SKM-1 treated with dmso at 0.1 percent for 144 hours (cell line): Measurements from ENCODE around the gene CACNA2D1.

Source experiments
- DNase-seq: peaks from one replicate; lab custom pipeline; 2025; ENCODE audit not compliant: unreplicated experiment; lab: John Stamatoyannopoulos, UW

Gene CACNA2D1

DNA sequence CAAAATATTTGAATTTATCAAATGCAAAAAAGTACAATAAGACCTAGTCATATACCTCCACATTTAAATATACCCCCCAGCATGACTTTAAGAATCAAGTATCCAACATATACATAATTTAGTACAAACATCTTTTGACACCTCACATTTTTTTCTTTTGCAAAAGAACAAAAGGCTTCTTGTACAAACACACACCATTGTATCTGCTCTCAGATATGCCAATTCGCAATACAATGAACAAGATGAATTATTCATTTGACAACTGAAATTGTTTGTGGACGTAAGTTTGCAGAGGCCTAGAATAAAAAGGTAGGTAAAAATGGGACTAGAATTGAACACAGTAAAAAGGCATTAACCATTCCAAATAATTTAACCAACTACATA is 154.4 kb downstream of the CACNA2D1 start:
- DNase-seq: no peak

DNA sequence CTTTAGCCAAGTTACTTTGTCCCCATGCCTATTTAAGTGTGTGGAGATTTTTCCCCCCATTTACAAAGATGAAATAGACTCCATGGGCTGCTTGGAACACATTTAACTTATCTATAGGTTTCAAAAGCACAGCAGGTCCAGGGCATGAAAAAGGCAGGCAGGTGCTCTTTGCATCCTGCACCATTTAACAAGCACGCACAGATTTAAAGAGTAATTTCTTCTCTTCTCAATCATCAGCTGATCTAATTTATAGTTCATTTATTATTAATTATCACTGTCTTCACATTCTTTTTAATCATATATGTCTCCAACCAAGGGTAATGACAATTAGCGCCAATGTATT is 156.8 kb downstream of the CACNA2D1 start:
- no peak for DNase-seq

DNA sequence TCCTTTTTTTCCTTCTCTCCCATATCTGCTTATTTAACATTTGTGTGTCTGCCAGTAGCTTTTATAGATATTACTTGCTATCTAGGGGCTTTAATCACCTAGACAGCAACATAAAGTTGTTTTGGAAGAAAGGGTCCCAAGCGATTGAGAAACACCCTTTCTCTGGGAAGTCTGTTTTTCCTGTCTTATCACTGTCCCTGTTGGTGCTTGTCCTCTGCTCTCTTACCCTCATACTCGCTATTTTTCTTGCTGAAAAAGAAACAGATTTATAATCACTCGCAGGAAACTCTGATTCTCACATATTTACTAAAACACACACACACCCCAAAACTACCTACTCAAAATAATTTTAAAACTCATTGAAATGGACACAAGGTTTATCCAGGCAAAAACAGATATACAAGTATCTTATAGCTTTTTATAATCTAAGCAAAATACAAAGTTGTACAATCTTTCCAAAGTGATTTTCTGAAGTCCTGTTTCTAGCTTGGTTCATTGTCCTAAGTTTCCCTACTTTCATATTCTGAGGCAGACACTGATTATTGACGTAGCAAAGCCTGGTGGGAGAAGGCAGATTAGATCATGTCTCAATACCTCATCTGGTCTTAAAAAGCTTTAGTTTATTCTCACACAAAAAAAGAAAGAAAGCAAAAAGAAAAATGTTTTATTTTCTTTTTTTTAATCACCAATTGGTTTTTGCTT is 157.3 kb downstream of the CACNA2D1 start:
- no peak for DNase-seq

DNA sequence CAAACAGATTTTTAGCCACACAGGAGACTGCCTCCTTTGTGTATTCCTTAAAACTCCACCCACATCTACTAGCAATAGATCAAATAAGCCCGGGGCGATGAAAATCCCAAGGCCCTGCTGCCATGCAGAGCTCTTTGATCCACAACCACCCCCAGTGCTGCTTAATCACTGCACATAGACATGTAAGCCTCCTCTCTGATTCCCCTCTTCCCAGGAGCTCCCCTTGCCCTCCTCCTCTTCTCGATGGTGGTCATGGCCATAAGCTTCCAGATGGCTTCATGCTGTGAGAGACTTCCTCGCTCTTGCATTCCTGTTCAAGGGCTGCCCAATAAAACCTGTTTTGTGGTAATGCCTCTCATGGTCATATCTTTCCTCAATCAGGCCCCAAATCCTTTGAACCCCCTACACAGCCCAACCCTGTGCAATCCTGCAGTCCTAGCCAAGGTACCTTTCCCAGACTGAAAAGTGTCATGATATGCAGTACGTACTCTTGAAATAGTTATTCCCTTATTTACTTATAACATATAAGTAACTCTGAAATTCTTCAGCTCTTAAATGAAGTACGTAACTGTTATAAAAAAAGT is 158.5 kb downstream of the CACNA2D1 start:
- DNase-seq: no peak

DNA sequence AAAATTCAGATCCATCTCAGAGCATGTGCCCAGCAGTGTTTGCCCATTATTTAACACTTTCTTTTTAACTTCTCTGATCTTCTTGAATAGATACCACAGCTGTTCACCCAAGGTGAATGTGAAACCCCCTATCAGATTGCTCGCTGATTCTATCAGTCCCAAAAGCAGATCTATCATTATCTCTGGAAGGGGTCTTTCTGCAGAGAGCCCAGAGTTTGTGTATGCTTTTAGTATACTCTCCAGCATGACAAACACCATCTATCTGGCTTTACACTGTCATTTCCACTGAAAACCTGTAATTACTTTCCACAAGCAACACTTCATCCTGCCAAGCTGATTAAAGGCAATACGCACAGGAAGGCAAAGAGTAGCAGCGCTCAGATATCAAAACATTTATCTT is 168.2 kb downstream of the CACNA2D1 start:
- DNase-seq: no peak

DNA sequence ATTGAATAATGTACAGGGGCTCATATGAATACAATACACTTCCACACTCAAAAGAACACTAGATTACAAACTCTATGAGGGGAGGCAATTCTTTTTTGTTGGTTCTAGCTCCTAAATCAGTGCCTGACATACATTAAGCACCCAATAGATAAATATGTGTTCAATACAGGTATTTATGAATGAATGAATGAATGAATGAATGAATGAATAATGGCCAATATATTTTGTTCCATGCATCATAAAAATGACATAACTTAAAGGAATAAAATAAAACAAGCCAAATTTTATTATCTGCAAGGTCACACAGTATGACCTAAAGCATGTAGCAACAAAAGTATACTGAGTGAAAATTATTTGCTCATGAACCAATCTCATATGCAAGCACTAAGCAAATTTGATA is 168.9 kb downstream of the CACNA2D1 start:
- DNase-seq: no peak

DNA sequence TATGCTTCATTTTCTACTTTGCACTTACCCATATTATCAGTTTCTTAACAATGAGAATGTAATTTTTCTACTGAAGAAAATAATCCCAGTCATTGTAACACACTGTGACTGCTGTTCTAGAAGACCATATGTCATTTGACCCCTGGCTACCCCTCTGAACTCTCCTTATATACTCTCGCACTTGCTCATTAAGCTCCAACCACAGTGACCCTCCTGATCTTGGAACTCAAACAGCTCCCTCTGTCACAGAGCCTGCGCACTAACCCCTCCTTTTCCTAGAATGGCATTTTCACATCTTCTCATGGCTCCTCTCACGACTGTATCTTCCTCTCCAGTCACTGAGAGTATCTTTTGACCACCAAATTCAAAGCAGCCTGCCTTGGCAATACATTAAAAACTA is 169.7 kb downstream of the CACNA2D1 start:
- no peak for DNase-seq

DNA sequence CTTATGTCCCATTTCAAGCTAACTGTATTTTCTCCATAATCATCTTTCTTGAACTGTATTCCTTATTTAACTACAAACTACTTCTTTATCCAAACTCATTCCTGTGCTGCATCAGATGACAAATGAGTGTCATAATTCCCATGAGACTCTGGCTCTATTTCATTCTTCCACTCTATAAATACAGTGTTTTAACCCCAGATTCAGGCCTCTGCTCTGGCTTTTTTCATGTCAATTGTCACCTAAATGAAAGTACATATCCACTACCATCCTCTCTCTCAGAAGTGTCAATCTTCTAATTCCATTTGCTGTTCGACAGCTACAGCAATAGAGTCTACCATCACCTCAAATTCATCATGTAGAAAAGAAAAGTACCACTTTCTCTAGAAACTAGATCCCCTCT is 172.7 kb downstream of the CACNA2D1 start:
- no peak for DNase-seq

DNA sequence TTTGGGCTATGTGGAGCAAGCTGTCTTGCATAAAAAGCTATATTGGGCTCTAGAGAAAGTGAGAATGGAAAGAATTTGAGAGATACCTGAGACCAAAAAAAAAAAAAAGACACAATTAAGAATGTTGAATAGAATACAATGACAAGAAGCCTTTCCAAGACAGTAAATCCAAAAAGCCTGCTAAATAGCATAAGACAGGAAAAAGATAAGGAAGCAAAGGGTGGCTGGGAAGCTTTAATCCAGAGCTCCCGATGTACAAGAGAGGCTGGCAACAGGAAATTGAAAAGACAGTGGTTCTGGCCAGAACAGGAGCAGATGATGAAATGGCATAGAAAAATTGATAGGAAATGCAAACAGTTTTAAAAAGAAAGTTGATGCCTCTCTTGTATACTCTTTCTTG is 174.9 kb downstream of the CACNA2D1 start:
- no peak for DNase-seq

DNA sequence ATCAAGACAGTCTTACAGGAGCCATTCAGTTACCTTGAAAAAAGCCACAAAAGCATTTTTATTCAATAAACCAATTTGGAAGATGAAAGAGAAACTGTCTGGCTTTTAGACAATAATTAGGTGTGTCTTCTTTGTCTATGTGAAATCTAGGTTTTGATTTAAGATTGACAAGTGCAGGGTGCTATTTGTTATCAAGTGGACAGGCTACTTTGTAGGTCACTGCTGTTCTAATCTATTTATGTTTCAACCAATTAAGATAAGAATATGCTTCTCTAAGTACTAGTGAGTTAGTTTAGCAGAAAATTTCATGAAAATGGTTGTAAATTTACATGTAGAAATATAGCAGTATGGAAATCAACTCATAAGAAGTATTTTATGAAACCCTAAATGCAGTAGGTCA is 177.5 kb downstream of the CACNA2D1 start:
- no peak for DNase-seq

DNA sequence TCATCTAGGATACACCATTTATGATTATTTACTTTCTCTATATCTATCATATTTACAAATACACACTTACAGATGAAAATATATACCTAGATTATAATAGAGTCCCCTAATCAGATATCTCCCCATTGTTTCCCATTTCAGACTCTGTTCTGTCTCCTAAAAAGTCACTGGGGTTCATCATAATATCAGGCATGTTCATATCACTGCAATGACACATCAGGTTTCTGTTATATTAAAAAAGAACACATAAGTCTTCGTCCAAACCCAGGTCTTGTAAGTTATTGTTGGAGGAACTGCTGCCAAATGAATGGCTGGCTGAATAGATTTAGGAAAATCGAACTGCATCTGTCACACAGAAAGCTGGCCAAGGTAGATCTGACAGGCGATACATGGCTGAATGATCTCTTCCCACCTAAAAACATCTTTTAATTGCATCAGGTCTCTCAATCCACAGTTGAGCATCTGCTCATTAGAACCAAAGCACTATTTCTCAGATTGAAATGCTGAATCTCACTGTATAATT is 178.7 kb downstream of the CACNA2D1 start:
- no peak for DNase-seq

DNA sequence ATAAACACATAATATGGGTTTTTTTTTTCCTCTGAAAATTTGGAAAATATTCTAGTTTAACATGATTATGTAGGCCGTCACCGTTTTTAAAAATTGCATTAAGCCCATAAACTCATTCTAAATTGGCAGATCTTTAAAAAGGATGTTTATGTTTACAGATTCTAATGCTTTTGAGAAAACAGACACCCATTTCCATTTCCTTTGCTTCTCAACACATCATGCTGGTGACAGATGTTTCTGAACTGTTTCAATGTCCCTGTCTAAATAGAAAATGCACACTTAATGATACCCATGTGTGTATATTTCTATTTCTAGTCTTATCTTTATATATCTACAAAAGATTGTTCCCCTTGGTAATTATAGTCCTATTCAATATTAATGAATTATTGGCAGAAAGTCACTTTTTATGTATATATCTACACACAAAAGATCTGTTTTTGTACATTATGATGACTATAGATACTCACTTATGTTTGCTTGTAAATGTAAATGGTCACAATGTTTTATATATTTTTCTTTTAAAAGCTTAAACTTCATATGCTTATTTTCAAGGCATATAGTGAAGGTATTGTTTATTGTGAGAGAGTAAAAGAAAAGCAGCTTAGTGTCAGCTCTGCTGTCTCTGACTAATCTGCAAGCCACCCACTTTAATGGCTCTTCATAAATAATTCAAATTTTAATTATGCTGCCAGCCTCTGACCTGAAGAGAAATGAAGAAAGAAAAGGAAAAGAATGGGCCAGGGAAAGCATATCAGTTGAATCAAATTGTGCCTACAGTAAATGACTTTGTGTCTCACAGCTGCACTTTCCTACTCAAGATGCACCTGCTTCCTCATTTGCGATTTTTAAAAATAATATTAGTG is 179.4 kb downstream of the CACNA2D1 start:
- no peak for DNase-seq

DNA sequence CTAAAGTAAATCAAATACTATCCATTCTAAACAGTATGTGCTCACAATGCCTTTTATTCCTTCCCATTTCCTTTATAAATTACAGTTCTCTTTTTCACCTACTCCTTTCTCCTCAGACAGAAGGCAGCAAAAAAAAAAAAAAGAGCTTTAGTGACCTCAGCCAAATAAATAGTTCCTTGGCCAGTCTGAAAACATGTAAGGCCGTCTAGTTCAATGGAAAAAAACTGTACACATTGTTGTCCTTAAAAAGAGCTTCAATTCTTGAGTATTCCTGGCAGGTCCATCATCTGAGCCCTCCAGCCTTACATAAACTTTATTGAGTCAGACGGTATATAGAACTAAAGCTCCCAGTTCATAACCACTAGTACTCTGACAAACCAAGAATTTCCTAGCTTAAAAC is 185.4 kb downstream of the CACNA2D1 start:
- no peak for DNase-seq

DNA sequence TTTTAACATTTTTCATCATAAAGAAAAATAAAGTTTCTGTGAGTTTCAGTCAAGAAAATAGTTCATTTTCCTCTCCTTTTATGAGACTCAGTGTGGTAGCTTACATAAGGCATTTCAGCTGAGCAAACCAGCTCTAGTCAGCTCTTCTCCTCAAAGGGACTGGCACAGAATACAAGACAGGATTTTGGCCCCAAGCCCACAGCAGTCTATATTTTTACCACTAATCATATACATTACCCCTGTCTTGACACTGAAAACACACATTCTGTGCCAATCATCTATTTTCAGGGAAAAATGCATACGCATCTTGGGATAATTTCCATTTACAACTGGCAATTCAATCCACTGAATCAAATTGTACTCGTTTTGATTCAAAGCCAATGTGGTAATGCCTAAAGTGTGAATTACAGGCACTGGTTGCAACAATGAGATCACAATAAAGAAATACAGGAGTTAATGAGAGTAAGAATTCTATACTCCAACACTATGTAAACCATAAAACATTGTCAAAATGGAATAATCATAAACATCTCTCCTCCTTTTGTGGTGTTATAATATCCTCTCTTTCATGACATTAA is 186.4 kb downstream of the CACNA2D1 start:
- DNase-seq: no peak

DNA sequence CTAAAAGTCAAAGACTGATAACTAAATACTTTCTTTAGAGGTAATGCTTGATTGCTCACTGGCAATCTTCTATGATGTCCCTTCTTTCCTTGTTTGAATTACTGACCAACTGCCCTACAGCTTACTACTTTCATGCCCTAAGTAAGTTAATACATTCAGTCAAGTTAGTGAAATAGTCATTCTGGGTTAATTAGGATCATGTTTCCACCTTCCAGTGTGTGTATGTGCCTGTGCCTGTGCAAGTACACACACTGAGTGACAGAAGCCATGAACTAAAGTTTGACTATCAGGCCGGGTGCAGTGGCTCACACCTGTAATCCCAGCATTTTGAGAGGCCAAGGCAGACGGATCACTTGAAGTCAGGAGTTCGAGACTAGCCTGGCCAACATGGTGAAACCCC is 187.9 kb downstream of the CACNA2D1 start:
- no peak for DNase-seq

DNA sequence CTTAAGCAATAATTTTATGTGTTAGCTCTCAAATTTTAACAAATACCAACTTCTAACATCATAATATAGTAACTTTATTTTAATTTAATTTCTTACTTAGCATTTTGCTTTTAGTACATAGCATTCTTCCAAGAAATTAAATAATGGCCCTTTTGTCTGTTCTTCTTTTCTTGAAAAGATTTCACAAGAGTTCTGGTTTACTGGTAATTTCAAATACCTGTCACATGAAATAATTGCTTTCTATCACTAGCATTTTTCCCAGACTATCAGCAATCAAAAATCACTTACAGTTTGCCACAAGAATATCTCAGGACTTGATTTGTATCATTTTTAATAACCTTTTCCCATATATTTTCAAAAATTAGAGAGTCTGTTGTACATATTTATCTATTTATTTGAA is 193.0 kb downstream of the CACNA2D1 start:
- no peak for DNase-seq

DNA sequence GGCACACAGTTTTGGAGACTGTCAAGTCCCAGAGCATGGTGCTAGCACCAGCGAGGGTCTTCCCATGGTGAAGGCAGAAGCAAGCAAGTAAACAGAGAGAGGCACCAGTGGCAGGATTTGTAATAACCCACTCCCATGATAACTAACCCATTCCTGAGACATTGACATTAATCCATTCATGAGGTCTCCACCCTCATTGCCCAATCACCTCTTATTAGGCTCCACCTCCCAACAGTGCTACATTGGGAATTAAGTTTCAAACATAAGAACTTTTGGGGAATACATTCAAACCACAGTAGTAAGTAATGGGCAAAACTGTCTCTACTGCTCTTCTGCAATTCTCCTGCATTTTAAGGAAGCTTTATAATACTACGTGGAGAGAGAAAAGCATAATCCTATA is 193.6 kb downstream of the CACNA2D1 start:
- no peak for DNase-seq

DNA sequence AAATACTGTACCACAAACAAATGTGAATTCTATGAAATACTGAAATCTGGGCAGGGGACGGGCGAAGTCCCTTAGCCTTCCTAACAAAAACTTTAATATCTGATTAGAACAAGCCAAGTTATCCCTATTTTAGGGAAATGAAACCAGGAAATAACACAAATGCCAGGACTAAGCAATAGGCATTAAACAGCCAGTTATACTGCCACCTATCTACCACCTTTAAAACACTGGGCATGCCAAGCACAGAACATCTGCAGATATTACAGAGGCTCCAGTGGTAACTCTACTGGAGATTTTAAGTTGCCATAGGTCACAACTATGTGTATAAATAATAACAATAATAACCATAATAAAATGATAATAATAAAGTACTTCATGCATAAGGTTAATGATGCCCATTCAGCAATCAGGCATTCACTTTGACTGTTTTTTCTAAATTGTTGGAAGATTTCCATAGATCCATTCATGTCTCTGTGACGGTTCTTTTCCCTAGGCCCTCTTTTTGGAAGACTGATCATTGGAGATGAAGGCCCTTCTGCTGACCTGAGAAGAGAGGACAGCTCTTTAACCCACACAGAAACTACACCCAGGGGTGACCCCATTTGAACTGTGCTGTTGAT is 195.7 kb downstream of the CACNA2D1 start:
- DNase-seq: peak; percentile 4

DNA sequence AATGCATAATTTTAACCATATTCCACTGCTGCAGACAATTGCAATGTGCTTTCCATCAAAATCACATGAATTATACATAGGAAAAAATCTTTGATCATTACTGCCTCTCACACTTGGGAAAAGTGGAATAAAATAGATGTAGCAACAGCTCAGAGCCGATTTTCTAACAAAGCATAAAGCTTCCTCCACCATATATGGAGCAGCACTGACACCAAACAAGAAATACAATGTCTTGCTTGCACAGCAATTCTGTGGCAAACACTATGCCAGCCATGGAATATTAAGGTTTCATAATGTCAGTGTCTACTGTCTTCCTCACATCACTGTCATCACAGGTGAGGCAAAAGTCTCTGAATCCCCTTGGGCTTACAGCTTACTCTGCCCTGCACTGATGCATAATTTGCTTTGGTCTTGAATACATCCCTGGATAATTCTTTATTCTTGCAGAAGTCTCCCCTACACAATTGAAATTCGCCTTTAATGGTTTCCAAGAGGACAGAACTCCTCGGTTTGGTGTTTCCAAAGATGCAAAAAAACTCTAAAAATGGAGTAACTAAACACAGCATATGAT is 198.5 kb downstream of the CACNA2D1 start:
- DNase-seq: no peak

DNA sequence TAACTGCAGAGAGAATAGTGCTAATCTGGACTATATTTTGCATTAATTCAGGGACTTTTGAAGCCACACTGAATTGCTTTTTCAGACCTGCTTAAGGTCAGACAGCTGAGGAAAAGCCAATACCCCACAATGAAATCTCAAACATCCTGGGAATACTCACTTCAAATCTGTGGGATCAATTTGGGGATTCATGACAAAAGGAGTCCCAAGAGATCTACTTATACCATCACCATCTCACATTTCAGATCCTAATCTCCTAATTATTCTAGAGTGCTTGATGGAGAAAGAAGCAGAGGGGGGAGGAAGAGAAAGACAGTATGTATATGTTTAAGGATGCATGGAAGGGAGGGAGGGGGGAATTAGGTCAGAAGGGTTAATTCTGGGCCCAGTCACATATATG is 202.2 kb downstream of the CACNA2D1 start:
- no peak for DNase-seq

DNA sequence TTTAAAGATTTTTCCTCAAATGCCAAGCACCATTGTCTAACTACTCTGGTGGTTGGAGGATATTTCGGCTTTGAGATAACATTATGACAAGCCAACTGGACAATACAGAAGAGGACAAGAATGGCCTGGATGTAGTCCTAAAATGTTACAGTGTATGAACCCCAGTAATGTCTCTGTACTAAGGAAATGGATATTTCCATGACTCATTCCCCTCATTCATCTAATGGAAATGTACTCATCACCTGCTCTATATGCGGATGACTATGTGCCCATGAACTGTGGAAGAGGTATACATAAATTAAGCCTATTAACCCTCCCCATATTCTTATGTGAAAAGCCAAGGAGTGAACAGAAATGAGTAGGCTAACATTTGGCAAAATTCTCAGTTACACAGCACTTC is 207.9 kb downstream of the CACNA2D1 start:
- DNase-seq: no peak
